GM23338 (cell line): ENCODE results near the gene ZNF440. TPM values are rescaled to one million over a fixed set of nuclear protein-coding genes. Genes with fewer than 3 reads are reported as not detected.

Experiments
- ATAC-seq: fragments of 200-7000 bp; cut with Tn5 transposase; 3 replicates; pipeline ENCODE4 v1.9.1; 2020
- DNase-seq: peaks from one replicate; pipeline ENCODE4 v3.0.0-alpha.2; 2015; ENCODE audit warnings: low spot score
- H2AFZ ChIP-seq: fragments of 200-600 bp; sonication (generic); 2 replicates; pipeline ENCODE4 v1.8.0; 2016; ENCODE audit warnings: antibody characterized with exemption, mild to moderate bottlenecking, moderate library complexity
- H3F3A ChIP-seq: fragments of 200-600 bp; sonication (generic); replicated peaks from 2 replicates; pipeline ENCODE4 v1.8.0; 2017; ENCODE audit warnings: antibody characterized with exemption, mixed run types, low read depth
- H3K27ac ChIP-seq: fragments of 200-600 bp; sonication (generic); 2 replicates; pipeline ENCODE4 v1.6.1; 2016; ENCODE audit warnings: low read depth
- H3K27me3 ChIP-seq: fragments of 200-600 bp; sonication (generic); 2 replicates; pipeline ENCODE4 v1.8.0; 2016; ENCODE audit warnings: mild to moderate bottlenecking, mixed run types, moderate library complexity; ENCODE audit not compliant: insufficient read depth
- H3K36me3 ChIP-seq: fragments of 200-600 bp; sonication (generic); 2 replicates; pipeline ENCODE4 v1.8.0; 2016; ENCODE audit warnings: mild to moderate bottlenecking; ENCODE audit not compliant: insufficient read depth
- H3K4me1 ChIP-seq: fragments of 200-600 bp; sonication (generic); 2 replicates; pipeline ENCODE4 v1.8.0; 2016; ENCODE audit warnings: mild to moderate bottlenecking, moderate library complexity; ENCODE audit not compliant: insufficient read depth
- H3K4me2 ChIP-seq: fragments of 200-600 bp; sonication (generic); 2 replicates; pipeline ENCODE4 v1.7.1; 2017; ENCODE audit warnings: mixed run types
- H3K4me3 ChIP-seq: fragments of 200-600 bp; sonication (generic); 2 replicates; pipeline ENCODE4 v1.6.1; 2016; ENCODE audit warnings: mixed run types
- H3K79me2 ChIP-seq: fragments of 200-600 bp; sonication (generic); replicated peaks from 2 replicates; pipeline ENCODE4 v1.8.0; 2017; ENCODE audit warnings: mild to moderate bottlenecking; ENCODE audit not compliant: insufficient read depth
- H3K9me2 ChIP-seq: fragments of 200-600 bp; sonication (generic); 2 replicates; pipeline ENCODE4 v1.8.0; 2017; ENCODE audit not compliant: insufficient read depth
- H4K20me1 ChIP-seq: fragments of 200-600 bp; sonication (generic); replicated peaks from 2 replicates; pipeline ENCODE4 v1.8.0; 2017; ENCODE audit warnings: mild to moderate bottlenecking; ENCODE audit not compliant: insufficient read depth
- H3K27ac Mint-ChIP-seq: 2 replicates; pipeline ENCODE4 v1.8.0; 2020; ENCODE audit warnings: inconsistent platforms, mild to moderate bottlenecking, moderate library complexity, mixed read lengths
- H3K27me3 Mint-ChIP-seq: 3 replicates; pipeline ENCODE4 v1.8.0; 2022; ENCODE audit warnings: low read depth, mild to moderate bottlenecking, moderate library complexity, mixed read lengths, inconsistent platforms; ENCODE audit not compliant: insufficient read depth, poor library complexity
- H3K36me3 Mint-ChIP-seq: 3 replicates; pipeline ENCODE4 v1.8.0; 2021; ENCODE audit warnings: low read depth, mild to moderate bottlenecking, inconsistent platforms, moderate library complexity, mixed read lengths
- H3K4me1 Mint-ChIP-seq: 3 replicates; pipeline ENCODE4 v1.8.0; 2020; ENCODE audit warnings: mild to moderate bottlenecking, inconsistent platforms, mixed read lengths
- H3K4me3 Mint-ChIP-seq: 3 replicates; pipeline ENCODE4 v1.8.0; 2021; ENCODE audit warnings: moderate library complexity, mild to moderate bottlenecking, inconsistent platforms, mixed read lengths
- H3K9me3 Mint-ChIP-seq: 3 replicates; pipeline ENCODE4 v1.8.0; 2020; ENCODE audit warnings: moderate library complexity, mild to moderate bottlenecking, inconsistent platforms, mixed read lengths
- CREB1 ChIP-seq: fragments of 250-450 bp; sonication (Bioruptor Pico); IDR thresholded peaks from 2 replicates; pipeline ENCODE4 v1.5.0; 2020; ENCODE audit warnings: low read depth, mild to moderate bottlenecking, moderate library complexity
- EZH2 ChIP-seq: fragments of 200-600 bp; sonication (generic); IDR thresholded peaks from one replicate; pipeline ENCODE4 v1.8.0; 2017; ENCODE audit warnings: antibody characterized with exemption, mild to moderate bottlenecking, low read depth; ENCODE audit not compliant: unreplicated experiment
- EZH2phosphoT487 ChIP-seq: fragments of 200-600 bp; sonication (generic); IDR thresholded peaks from one replicate; pipeline ENCODE4 v1.8.1; 2018; ENCODE audit warnings: antibody characterized with exemption; ENCODE audit not compliant: unreplicated experiment
- JUNB ChIP-seq: IDR thresholded peaks from one replicate; pipeline ENCODE4 v1.6.1; 2016; ENCODE audit warnings: antibody characterized with exemption; ENCODE audit not compliant: unreplicated experiment
- NANOG ChIP-seq: IDR thresholded peaks from 2 replicates; pipeline ENCODE4 v1.6.1; 2016; ENCODE audit warnings: antibody characterized with exemption, borderline replicate concordance
- POLR2AphosphoS5 ChIP-seq: IDR thresholded peaks from 2 replicates; pipeline ENCODE4 v1.6.1; 2016; ENCODE audit warnings: antibody characterized with exemption, low read depth
- STAT1 ChIP-seq: IDR thresholded peaks from one replicate; pipeline ENCODE4 v1.6.1; 2016; ENCODE audit warnings: antibody characterized with exemption; ENCODE audit not compliant: unreplicated experiment
- ZNF114 ChIP-seq: fragments of 250-450 bp; sonication (Bioruptor Pico); IDR thresholded peaks from 2 replicates; pipeline ENCODE4 v1.5.0; 2020; ENCODE audit warnings: mild to moderate bottlenecking, moderate library complexity
- ZNF331 ChIP-seq: fragments of 250-450 bp; sonication (Bioruptor Pico); IDR thresholded peaks from 2 replicates; pipeline ENCODE4 v1.5.0; 2020; ENCODE audit warnings: low read depth, mild to moderate bottlenecking, moderate library complexity
- polyA plus RNA-seq: library from polyadenylated mRNA; unstranded; fragments of >200 nt; fragmentation: Nextera tagmentation; extraction: Ambion mirVana; gene quantifications from 2 replicates; pipeline ENCODE4 v1.2.1, GENCODE V29; 2016
- total RNA-seq: library from RNA; depleted of rRNA; stranded (reverse); fragments of >200 nt; shearing (Covaris generic); gene quantifications from 2 replicates; pipeline ENCODE4 v1.2.3, GENCODE V29; 2014
- TF ChIP-seq, protein P1 (sequence below): fragments of 250-450 bp; sonication (Bioruptor Pico); IDR thresholded peaks from 2 replicates; pipeline ENCODE4 v1.5.0; 2020; ENCODE audit warnings: mild to moderate bottlenecking, moderate library complexity
- TF ChIP-seq, protein P2 (sequence below), 2 experiments: fragments of 200-600 bp in 1 of 2; sonication (generic) in 1 of 2; conservative IDR thresholded peaks; 2 replicates each; pipeline versions ENCODE4 v1.5.1 to v1.6.1; 2016 to 2017; ENCODE audit warnings: antibody characterized with exemption in 2 of 2, low read depth in 2 of 2, mild to moderate bottlenecking in 2 of 2, moderate library complexity in 1 of 2
- TF ChIP-seq, protein P3 (sequence below): IDR thresholded peaks from one replicate; pipeline ENCODE4 v1.6.1; 2018; ENCODE audit warnings: antibody characterized with exemption; ENCODE audit not compliant: unreplicated experiment
- TF ChIP-seq, protein P4 (sequence below): IDR thresholded peaks from 2 replicates; pipeline ENCODE4 v1.6.1; 2016; ENCODE audit warnings: antibody characterized with exemption

Gene ZNF440
- total and polyA plus RNA-seq, 2 experiments from 2014 or later = 2.5 to 9.3 TPM

DNA sequence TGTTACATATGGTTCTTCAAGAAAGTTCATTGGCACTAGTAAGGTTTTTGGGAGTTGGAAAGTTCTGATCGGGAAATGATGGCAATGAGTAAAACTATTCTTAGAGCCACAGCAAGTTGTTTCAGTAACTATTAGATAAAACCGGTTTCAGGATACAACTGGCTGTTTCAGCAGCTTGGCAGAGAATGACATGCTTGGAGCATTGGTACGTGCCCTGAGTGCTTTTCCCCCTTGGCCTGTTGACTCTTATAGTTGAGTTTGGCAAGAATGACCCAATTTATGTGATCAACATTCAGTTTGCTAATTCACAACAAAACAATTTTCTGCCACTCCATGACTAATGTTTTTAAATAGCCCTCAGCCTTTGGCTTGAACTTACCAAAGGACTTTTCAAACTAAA is 26.5 kb upstream of the ZNF440 start:
- Histone ChIP-seq H3K79me2 (no peaks in the 10 kb centered on the region), H3K27ac (no peak overlapping the region), H3K9me2 (no peaks in the 10 kb centered on the region), H3K4me2 (no peak overlapping the region), H3K27me3 (no peaks in the 10 kb centered on the region), H3F3A (no peaks in the 10 kb centered on the region), H3K4me3 (no peak overlapping the region), H2AFZ (no peak overlapping the region), H4K20me1 (no peaks in the 10 kb centered on the region), H3K36me3 (no peaks in the 10 kb centered on the region), H3K4me1 (no peaks in the 10 kb centered on the region)
- DNase-seq (no peak), ATAC-seq (no peak)
- Mint-ChIP-seq H3K27ac (no peak overlapping the region), H3K27me3 (no peaks in the 10 kb centered on the region), H3K4me1 (no peaks in the 10 kb centered on the region), H3K4me3 (no peak overlapping the region), H3K36me3 (peaks cover 8% of the 10 kb centered on the region; the same call in 2 of the 3 replicates), H3K9me3 (peaks cover 91% of the 10 kb centered on the region)
- TF ChIP-seq, protein P1, sequence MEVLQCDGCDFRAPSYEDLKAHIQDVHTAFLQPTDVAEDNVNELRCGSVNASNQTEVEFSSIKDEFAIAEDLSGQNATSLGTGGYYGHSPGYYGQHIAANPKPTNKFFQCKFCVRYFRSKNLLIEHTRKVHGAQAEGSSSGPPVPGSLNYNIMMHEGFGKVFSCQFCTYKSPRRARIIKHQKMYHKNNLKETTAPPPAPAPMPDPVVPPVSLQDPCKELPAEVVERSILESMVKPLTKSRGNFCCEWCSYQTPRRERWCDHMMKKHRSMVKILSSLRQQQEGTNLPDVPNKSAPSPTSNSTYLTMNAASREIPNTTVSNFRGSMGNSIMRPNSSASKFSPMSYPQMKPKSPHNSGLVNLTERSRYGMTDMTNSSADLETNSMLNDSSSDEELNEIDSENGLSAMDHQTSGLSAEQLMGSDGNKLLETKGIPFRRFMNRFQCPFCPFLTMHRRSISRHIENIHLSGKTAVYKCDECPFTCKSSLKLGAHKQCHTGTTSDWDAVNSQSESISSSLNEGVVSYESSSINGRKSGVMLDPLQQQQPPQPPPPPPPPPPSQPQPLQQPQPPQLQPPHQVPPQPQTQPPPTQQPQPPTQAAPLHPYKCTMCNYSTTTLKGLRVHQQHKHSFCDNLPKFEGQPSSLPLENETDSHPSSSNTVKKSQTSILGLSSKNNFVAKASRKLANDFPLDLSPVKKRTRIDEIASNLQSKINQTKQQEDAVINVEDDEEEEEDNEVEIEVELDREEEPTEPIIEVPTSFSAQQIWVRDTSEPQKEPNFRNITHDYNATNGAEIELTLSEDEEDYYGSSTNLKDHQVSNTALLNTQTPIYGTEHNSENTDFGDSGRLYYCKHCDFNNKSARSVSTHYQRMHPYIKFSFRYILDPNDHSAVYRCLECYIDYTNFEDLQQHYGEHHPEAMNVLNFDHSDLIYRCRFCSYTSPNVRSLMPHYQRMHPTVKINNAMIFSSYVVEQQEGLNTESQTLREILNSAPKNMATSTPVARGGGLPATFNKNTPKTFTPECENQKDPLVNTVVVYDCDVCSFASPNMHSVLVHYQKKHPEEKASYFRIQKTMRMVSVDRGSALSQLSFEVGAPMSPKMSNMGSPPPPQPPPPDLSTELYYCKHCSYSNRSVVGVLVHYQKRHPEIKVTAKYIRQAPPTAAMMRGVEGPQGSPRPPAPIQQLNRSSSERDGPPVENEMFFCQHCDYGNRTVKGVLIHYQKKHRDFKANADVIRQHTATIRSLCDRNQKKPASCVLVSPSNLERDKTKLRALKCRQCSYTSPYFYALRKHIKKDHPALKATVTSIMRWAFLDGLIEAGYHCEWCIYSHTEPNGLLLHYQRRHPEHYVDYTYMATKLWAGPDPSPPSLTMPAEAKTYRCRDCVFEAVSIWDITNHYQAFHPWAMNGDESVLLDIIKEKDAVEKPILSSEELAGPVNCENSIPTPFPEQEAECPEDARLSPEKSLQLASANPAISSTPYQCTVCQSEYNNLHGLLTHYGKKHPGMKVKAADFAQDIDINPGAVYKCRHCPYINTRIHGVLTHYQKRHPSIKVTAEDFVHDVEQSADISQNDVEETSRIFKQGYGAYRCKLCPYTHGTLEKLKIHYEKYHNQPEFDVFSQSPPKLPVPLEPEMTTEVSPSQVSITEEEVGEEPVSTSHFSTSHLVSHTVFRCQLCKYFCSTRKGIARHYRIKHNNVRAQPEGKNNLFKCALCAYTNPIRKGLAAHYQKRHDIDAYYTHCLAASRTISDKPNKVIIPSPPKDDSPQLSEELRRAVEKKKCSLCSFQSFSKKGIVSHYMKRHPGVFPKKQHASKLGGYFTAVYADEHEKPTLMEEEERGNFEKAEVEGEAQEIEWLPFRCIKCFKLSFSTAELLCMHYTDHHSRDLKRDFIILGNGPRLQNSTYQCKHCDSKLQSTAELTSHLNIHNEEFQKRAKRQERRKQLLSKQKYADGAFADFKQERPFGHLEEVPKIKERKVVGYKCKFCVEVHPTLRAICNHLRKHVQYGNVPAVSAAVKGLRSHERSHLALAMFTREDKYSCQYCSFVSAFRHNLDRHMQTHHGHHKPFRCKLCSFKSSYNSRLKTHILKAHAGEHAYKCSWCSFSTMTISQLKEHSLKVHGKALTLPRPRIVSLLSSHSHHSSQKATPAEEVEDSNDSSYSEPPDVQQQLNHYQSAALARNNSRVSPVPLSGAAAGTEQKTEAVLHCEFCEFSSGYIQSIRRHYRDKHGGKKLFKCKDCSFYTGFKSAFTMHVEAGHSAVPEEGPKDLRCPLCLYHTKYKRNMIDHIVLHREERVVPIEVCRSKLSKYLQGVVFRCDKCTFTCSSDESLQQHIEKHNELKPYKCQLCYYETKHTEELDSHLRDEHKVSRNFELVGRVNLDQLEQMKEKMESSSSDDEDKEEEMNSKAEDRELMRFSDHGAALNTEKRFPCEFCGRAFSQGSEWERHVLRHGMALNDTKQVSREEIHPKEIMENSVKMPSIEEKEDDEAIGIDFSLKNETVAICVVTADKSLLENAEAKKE (CRISPR knock-in tag) = no peak
- TF ChIP-seq EZH2phosphoT487 (no peak), NANOG (no peak), ZNF331 (no peak), STAT1 (no peak), POLR2AphosphoS5 (no peak), ZNF114 (CRISPR knock-in tag) (no peak), JUNB (no peak), CREB1 (CRISPR knock-in tag) (no peak), EZH2 (no peak)
- TF ChIP-seq, protein P2, sequence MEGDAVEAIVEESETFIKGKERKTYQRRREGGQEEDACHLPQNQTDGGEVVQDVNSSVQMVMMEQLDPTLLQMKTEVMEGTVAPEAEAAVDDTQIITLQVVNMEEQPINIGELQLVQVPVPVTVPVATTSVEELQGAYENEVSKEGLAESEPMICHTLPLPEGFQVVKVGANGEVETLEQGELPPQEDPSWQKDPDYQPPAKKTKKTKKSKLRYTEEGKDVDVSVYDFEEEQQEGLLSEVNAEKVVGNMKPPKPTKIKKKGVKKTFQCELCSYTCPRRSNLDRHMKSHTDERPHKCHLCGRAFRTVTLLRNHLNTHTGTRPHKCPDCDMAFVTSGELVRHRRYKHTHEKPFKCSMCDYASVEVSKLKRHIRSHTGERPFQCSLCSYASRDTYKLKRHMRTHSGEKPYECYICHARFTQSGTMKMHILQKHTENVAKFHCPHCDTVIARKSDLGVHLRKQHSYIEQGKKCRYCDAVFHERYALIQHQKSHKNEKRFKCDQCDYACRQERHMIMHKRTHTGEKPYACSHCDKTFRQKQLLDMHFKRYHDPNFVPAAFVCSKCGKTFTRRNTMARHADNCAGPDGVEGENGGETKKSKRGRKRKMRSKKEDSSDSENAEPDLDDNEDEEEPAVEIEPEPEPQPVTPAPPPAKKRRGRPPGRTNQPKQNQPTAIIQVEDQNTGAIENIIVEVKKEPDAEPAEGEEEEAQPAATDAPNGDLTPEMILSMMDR (conservative IDR thresholded peaks at IDR 0.05; ENCODE audit: low read depth in 2 of 2) = no peak
- TF ChIP-seq, protein P3, sequence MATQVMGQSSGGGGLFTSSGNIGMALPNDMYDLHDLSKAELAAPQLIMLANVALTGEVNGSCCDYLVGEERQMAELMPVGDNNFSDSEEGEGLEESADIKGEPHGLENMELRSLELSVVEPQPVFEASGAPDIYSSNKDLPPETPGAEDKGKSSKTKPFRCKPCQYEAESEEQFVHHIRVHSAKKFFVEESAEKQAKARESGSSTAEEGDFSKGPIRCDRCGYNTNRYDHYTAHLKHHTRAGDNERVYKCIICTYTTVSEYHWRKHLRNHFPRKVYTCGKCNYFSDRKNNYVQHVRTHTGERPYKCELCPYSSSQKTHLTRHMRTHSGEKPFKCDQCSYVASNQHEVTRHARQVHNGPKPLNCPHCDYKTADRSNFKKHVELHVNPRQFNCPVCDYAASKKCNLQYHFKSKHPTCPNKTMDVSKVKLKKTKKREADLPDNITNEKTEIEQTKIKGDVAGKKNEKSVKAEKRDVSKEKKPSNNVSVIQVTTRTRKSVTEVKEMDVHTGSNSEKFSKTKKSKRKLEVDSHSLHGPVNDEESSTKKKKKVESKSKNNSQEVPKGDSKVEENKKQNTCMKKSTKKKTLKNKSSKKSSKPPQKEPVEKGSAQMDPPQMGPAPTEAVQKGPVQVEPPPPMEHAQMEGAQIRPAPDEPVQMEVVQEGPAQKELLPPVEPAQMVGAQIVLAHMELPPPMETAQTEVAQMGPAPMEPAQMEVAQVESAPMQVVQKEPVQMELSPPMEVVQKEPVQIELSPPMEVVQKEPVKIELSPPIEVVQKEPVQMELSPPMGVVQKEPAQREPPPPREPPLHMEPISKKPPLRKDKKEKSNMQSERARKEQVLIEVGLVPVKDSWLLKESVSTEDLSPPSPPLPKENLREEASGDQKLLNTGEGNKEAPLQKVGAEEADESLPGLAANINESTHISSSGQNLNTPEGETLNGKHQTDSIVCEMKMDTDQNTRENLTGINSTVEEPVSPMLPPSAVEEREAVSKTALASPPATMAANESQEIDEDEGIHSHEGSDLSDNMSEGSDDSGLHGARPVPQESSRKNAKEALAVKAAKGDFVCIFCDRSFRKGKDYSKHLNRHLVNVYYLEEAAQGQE = no peak
- TF ChIP-seq, protein P4, sequence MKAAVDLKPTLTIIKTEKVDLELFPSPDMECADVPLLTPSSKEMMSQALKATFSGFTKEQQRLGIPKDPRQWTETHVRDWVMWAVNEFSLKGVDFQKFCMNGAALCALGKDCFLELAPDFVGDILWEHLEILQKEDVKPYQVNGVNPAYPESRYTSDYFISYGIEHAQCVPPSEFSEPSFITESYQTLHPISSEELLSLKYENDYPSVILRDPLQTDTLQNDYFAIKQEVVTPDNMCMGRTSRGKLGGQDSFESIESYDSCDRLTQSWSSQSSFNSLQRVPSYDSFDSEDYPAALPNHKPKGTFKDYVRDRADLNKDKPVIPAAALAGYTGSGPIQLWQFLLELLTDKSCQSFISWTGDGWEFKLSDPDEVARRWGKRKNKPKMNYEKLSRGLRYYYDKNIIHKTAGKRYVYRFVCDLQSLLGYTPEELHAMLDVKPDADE = no peak
